HepG2 (cell line): Measurements from ENCODE around the gene KIAA0232. TPM values are rescaled to one million over a fixed set of nuclear protein-coding genes. Genes with fewer than 3 reads are reported as not detected.

Experiments
- ARNT2 ChIP-seq: sonication (generic); formaldehyde crosslinking; IDR thresholded peaks from 2 replicates; pipeline ENCODE4 v1.8.0; 2022; ENCODE audit warnings: mild to moderate bottlenecking, low read depth, missing genetic modification reagents, moderate library complexity
- ASH2L ChIP-seq: fragments of 300-600, 200-600 bp; sonication (generic); IDR thresholded peaks from 2 replicates; pipeline ENCODE4 v1.7.0; 2017; ENCODE audit warnings: low read depth, mild to moderate bottlenecking, moderate library complexity, mixed read lengths, low read length; ENCODE audit not compliant: insufficient read length
- DMTF1 ChIP-seq: sonication (generic); formaldehyde crosslinking; IDR thresholded peaks from 2 replicates; pipeline ENCODE4 v1.4.0; 2020; ENCODE audit warnings: mild to moderate bottlenecking, missing genetic modification reagents
- ERF ChIP-seq: IDR thresholded peaks from 2 replicates; pipeline ENCODE4 v1.6.1; 2018; ENCODE audit warnings: missing biosample characterization, missing genetic modification reagents
- FOXO1 ChIP-seq: sonication (generic); formaldehyde crosslinking; IDR thresholded peaks from 2 replicates; pipeline ENCODE4 v1.4.0; 2020; ENCODE audit warnings: missing genetic modification reagents
- HNRNPL ChIP-seq: fragments of 200-400 bp; formaldehyde crosslinking; IDR thresholded peaks from 2 replicates; pipeline ENCODE4 v1.6.1; 2017; ENCODE audit warnings: mild to moderate bottlenecking, low read depth, low read length
- HOXD1 ChIP-seq: sonication (generic); formaldehyde crosslinking; IDR thresholded peaks from 2 replicates; pipeline ENCODE4 v1.5.0; 2020; ENCODE audit warnings: missing genetic modification reagents
- IRX3 ChIP-seq: sonication (generic); formaldehyde crosslinking; IDR thresholded peaks from 2 replicates; pipeline ENCODE4 v1.8.1; 2023; ENCODE audit warnings: mild to moderate bottlenecking, low read depth, missing genetic modification reagents, borderline replicate concordance
- KDM5A ChIP-seq: fragments of 200-600 bp; sonication (generic); IDR thresholded peaks from 2 replicates; pipeline ENCODE4 v1.7.0; 2018; ENCODE audit warnings: antibody characterized with exemption, mild to moderate bottlenecking, low read length, borderline replicate concordance
- KLF9 ChIP-seq: IDR thresholded peaks from 2 replicates; pipeline ENCODE4 v1.6.1; 2016; ENCODE audit warnings: low read depth
- PHF21A ChIP-seq: sonication (generic); formaldehyde crosslinking; IDR thresholded peaks from 2 replicates; pipeline ENCODE4 v1.5.0; 2020; ENCODE audit warnings: mild to moderate bottlenecking, missing genetic modification reagents
- RARA ChIP-seq: IDR thresholded peaks from 2 replicates; pipeline ENCODE4 v1.6.1; 2016; ENCODE audit warnings: missing genetic modification reagents, missing compliant biosample characterization
- SALL2 ChIP-seq: sonication (generic); formaldehyde crosslinking; IDR thresholded peaks from 2 replicates; pipeline ENCODE4 v1.8.1; 2023; ENCODE audit warnings: mild to moderate bottlenecking, missing genetic modification reagents, inconsistent platforms
- SMARCE1 ChIP-seq: fragments of 450-650 bp; IDR thresholded peaks from 2 replicates; pipeline ENCODE4 v1.6.1; 2017; ENCODE audit warnings: borderline replicate concordance
- SPEN ChIP-seq: sonication (generic); formaldehyde crosslinking; IDR thresholded peaks from 2 replicates; pipeline ENCODE4 v1.5.1; 2020; ENCODE audit warnings: low read depth, mild to moderate bottlenecking, missing genetic modification reagents
- STAT6 ChIP-seq: sonication (generic); formaldehyde crosslinking; IDR thresholded peaks from 2 replicates; pipeline ENCODE4 v1.4.0; 2020; ENCODE audit warnings: missing genetic modification reagents, mild to moderate bottlenecking, borderline replicate concordance
- THYN1 ChIP-seq: sonication (generic); formaldehyde crosslinking; IDR thresholded peaks from 2 replicates; pipeline ENCODE4 v1.8.1; 2023; ENCODE audit warnings: low read depth, mild to moderate bottlenecking, moderate library complexity, missing genetic modification reagents, borderline replicate concordance
- ZNF121 ChIP-seq: sonication (generic); formaldehyde crosslinking; IDR thresholded peaks from 2 replicates; pipeline ENCODE4 v1.5.0; 2020; ENCODE audit warnings: mild to moderate bottlenecking, missing genetic modification reagents
- ZNF350 ChIP-seq: sonication (generic); formaldehyde crosslinking; IDR thresholded peaks from 2 replicates; pipeline ENCODE4 v1.4.0; 2020; ENCODE audit warnings: mild to moderate bottlenecking, low read depth, missing genetic modification reagents, borderline replicate concordance
- ZNF615 ChIP-seq: sonication (generic); formaldehyde crosslinking; IDR thresholded peaks from 2 replicates; pipeline ENCODE4 v1.5.0; 2020; ENCODE audit warnings: mild to moderate bottlenecking, missing genetic modification reagents, borderline replicate concordance
- ZNF709 ChIP-seq: sonication (generic); formaldehyde crosslinking; IDR thresholded peaks from 2 replicates; pipeline ENCODE4 v1.5.0; 2020; ENCODE audit warnings: mild to moderate bottlenecking, missing genetic modification reagents
- ZNF883 ChIP-seq: sonication (generic); formaldehyde crosslinking; IDR thresholded peaks from 2 replicates; pipeline ENCODE4 v1.5.1; 2020; ENCODE audit warnings: mild to moderate bottlenecking, missing genetic modification reagents; ENCODE audit errors: not compliant biosample characterization
- ZZZ3 ChIP-seq: sonication (generic); formaldehyde crosslinking; IDR thresholded peaks from 2 replicates; pipeline ENCODE4 v1.4.0; 2020; ENCODE audit warnings: missing genetic modification reagents, mild to moderate bottlenecking, borderline replicate concordance
- polyA plus RNA-seq, 8 experiments: library from polyadenylated mRNA; depleted of rRNA in 3 of 8; stranded (reverse) in 7 of 8; unstranded in 1 of 8; fragments of >200 nt; fragmentation: Illumina TruSeq in 4 of 8; extraction: Trizol in 4 of 8; gene quantifications; 2 replicates each; pipeline versions ENCODE4 v1.2.1 to v1.2.3, GENCODE V29; 2011 to 2016; ENCODE audit warnings: low read depth in 4 of 8, missing spikeins in 1 of 8, mixed read lengths in 1 of 8; ENCODE audit not compliant: insufficient read depth in 1 of 8
- total RNA-seq, 5 experiments: library from RNA; depleted of rRNA; stranded (reverse); fragments of >200 nt; fragmentation: Illumina TruSeq; extraction: Trizol; gene quantifications; 2 replicates each; pipeline ENCODE4 v1.2.3, GENCODE V29; 2016; ENCODE audit warnings: low read depth in 1 of 5

KIAA0232 gene
- total and polyA plus RNA-seq, 2 of the 13 experiments (the other 11 are each of a cell fraction or from before 2014, with no cell fraction given) = 7.8 to 17.1 TPM

GRCh38 chr4:6783111-6783981, 819 bp downstream of the KIAA0232 start (continued):
- peak; percentile 60; the same call in 1 of the 2 replicates for TF ChIP-seq PHF21A (CRISPR knock-in tag)
- peak; percentile 36; the same call in 1 of the 2 replicates for TF ChIP-seq SALL2
- TF ChIP-seq ZNF615 = no peak
- TF ChIP-seq DMTF1 = no peak
- TF ChIP-seq HOXD1 (CRISPR knock-in tag) = no peak
- TF ChIP-seq ZNF350 (CRISPR knock-in tag) = peak; percentile 30; the same call in 1 of the 2 replicates
- no peak for TF ChIP-seq HNRNPL
- TF ChIP-seq SPEN (CRISPR knock-in tag) = peak; percentile 48; the same call in 1 of the 2 replicates
- no peak for TF ChIP-seq ZNF121 (CRISPR knock-in tag)
- no peak for TF ChIP-seq ZZZ3 (CRISPR knock-in tag)
- TF ChIP-seq IRX3 (CRISPR knock-in tag) = 0 out of 2 replicates have a peak, but pooled peaks have one; percentile 12
- peak; percentile 36 for TF ChIP-seq ZNF883 (CRISPR knock-in tag)
- no peak for TF ChIP-seq STAT6 (CRISPR knock-in tag)
- peak; percentile 27; the same call in 1 of the 2 replicates for TF ChIP-seq ARNT2 (CRISPR knock-in tag)
- TF ChIP-seq KDM5A = peak; percentile 44; the same call in 1 of the 2 replicates
- TF ChIP-seq FOXO1 (CRISPR knock-in tag) = 0 out of 2 replicates have a peak, but pooled peaks have one; percentile 16
- TF ChIP-seq ERF (CRISPR knock-in tag) = 0 out of 2 replicates have a peak, but pooled peaks have one; percentile 14
- peak; percentile 75 for TF ChIP-seq ASH2L
- TF ChIP-seq SMARCE1 = no peak
- TF ChIP-seq KLF9 (CRISPR knock-in tag) = no peak
- TF ChIP-seq RARA (CRISPR knock-in tag) = peak; percentile 11; the same call in 1 of the 2 replicates
- TF ChIP-seq ZNF709 (CRISPR knock-in tag) = no peak
- TF ChIP-seq THYN1 = no peak
